OCI-LY7 (cell line): Measurements from ENCODE around the gene CD22. TPM values are rescaled to one million over a fixed set of nuclear protein-coding genes. Genes with fewer than 3 reads are reported as not detected.

Experiments
- BruUV-seq: library from RNA; stranded (reverse); fragments of 400-500 nt; replicated peaks from 2 replicates; lab custom pipeline; 2021; lab: Mats Ljungman, UMichigan
- CTCF ChIA-PET: fragments of 300-600 bp; sonication (Branson Sonifier 250); formaldehyde crosslinking; loops from one replicate; lab custom pipeline; 2022; ENCODE audit warnings: antibody characterized with exemption; ENCODE audit not compliant: unreplicated experiment; lab: Charles Lee
- POLR2A ChIA-PET: fragments of 300-600 bp; sonication (Branson Sonifier 250); formaldehyde crosslinking; loops from one replicate; lab custom pipeline; 2022; ENCODE audit warnings: antibody characterized with exemption; lab: Charles Lee
- DNase-seq: peaks from one replicate; pipeline ENCODE4 v3.0.0-alpha.2; 2015; ENCODE audit warnings: low spot score
- H2AFZ ChIP-seq: fragments of 200-600 bp; sonication (generic), shearing (Covaris generic); 2 replicates; pipeline ENCODE4 v1.6.1; 2014; ENCODE audit warnings: mild to moderate bottlenecking, antibody characterized with exemption, low read length, moderate library complexity
- H3K27ac ChIP-seq: fragments of 200-600 bp; sonication (generic); 2 replicates; pipeline ENCODE4 v1.5.1; 2014; ENCODE audit warnings: mixed run types, low read depth, mild to moderate bottlenecking, moderate library complexity, low read length, inconsistent platforms; ENCODE audit not compliant: poor library complexity, severe bottlenecking
- H3K36me3 ChIP-seq: fragments of 200-600 bp; sonication (generic); 2 replicates; pipeline ENCODE4 v1.6.1; 2014; ENCODE audit warnings: mild to moderate bottlenecking, antibody characterized with exemption, low read length, moderate library complexity, mixed read lengths; ENCODE audit not compliant: insufficient read depth
- H3K4me1 ChIP-seq: fragments of 200-600 bp; sonication (generic); 2 replicates; pipeline ENCODE4 v1.5.1; 2014; ENCODE audit warnings: mild to moderate bottlenecking, low read length; ENCODE audit not compliant: insufficient read depth, poor library complexity, severe bottlenecking
- H3K4me2 ChIP-seq: fragments of 200-600 bp; sonication (generic); 2 replicates; pipeline ENCODE4 v1.6.1; 2014; ENCODE audit warnings: mild to moderate bottlenecking, low read length
- H3K4me3 ChIP-seq: fragments of 200-600 bp; sonication (generic); 2 replicates; pipeline ENCODE4 v1.5.1; 2014; ENCODE audit warnings: mild to moderate bottlenecking, low read depth, low read length; ENCODE audit not compliant: poor library complexity, severe bottlenecking
- H3K79me2 ChIP-seq: fragments of 200-600 bp; sonication (generic); 2 replicates; pipeline ENCODE4 v1.6.1; 2016; ENCODE audit warnings: low read depth, mild to moderate bottlenecking, low read length, moderate library complexity, mixed read lengths; ENCODE audit not compliant: insufficient read depth
- H3K9me2 ChIP-seq: fragments of 200-600 bp; sonication (generic); 2 replicates; pipeline ENCODE4 v1.6.1; 2016; ENCODE audit warnings: mild to moderate bottlenecking, low read length, mixed read lengths; ENCODE audit not compliant: insufficient read depth
- H3K9me3 ChIP-seq: fragments of 200-600 bp; sonication (generic); 2 replicates; pipeline ENCODE4 v1.6.1; 2014; ENCODE audit warnings: mild to moderate bottlenecking, mixed run types, low read length, mixed read lengths
- H4K20me1 ChIP-seq: fragments of 200-600 bp; sonication (generic); 2 replicates; pipeline ENCODE4 v1.6.1; 2014; ENCODE audit warnings: mild to moderate bottlenecking, antibody characterized with exemption, low read length, moderate library complexity, mixed read lengths; ENCODE audit not compliant: insufficient read depth
- CTCF ChIP-seq: fragments of 200-600 bp; sonication (generic); conservative IDR thresholded peaks from 2 replicates; pipeline ENCODE4 v1.5.1; 2014; ENCODE audit warnings: mild to moderate bottlenecking, antibody characterized with exemption, low read length, moderate library complexity, mixed read lengths
- EZH2phosphoT487 ChIP-seq: fragments of 200-600 bp; sonication (generic); IDR thresholded peaks from 2 replicates; pipeline ENCODE4 v1.6.1; 2018; ENCODE audit warnings: low read depth, borderline replicate concordance, mild to moderate bottlenecking, mixed run types, antibody characterized with exemption, low read length, moderate library complexity, mixed read lengths
- intact Hi-C: fragments of 100-400 bp; cut with micrococcal nuclease; formaldehyde crosslinking; loops from one replicate; pipeline ENCODE4 v1.10.0; 2022; ENCODE audit not compliant: unreplicated experiment
- total RNA-seq, 2 experiments: library from RNA; depleted of rRNA in 1 of 2; stranded (reverse); fragments of >200 nt in 1 of 2; shearing (Covaris generic) in 1 of 2; gene quantifications; 2 replicates each; pipeline ENCODE4 v1.2.3, GENCODE V29; 2014 to 2022

The CD22 gene
- total RNA-seq, 2 experiments from 2014 or later = 413 to 972 TPM

GRCh38 chr19:35295792-35296462, 33.1 kb upstream of the CD22 start:
- Histone ChIP-seq H3K79me2 (no peaks in the 10 kb centered on the region), H2AFZ (peak overlapping the region; percentile 22; the same call in 1 of the 2 replicates), H3K27ac (peak overlapping the region; percentile 88), H3K36me3 (0 out of 2 replicates have a peak, but pooled peaks cover 3% of the 10 kb centered on the region), H4K20me1 (no peaks in the 10 kb centered on the region), H3K4me3 (peak overlapping the region; percentile 63), H3K4me1 (peaks cover 87% of the 10 kb centered on the region), H3K4me2 (peak overlapping the region; percentile 80), H3K9me2 (no peaks in the 10 kb centered on the region), H3K9me3 (no peaks in the 10 kb centered on the region)
- no peak for TF ChIP-seq CTCF
- POLR2A ChIA-PET = interaction anchor here (0.7 to 2.7 kb wide), 8 partner anchors 8 to 210 kb away, joined by 3 to 14 read pairs (median 4); no protein-coding TSS in a partner anchor
- CTCF ChIA-PET = interaction anchor here (0.5 to 0.9 kb wide), 3 partner anchors 9 to 35 kb away, joined by 3 to 4 read pairs (median 3); no protein-coding TSS in a partner anchor
- BruUV-seq = no TSS peak
- intact Hi-C loops = loop anchor here (1.0 to 5.0 kb wide), 5 partner anchors 25 to 84 kb away; no protein-coding TSS in a partner anchor
- DNase-seq = peak; percentile 92

- CTCF ChIA-PET = interaction anchor here (0.9 kb wide), 1 partner anchor 34 kb away, joined by 3 read pairs; no protein-coding TSS in a partner anchor
- peak; percentile 72 for DNase-seq
- H3K27ac ChIP-seq = peak overlapping the region; percentile 88
These were observed 32.1 kb upstream of the CD22 start for GRCh38 chr19:35296644-35297514.

More at GRCh38 chr19:35296644-35297514, 32.1 kb upstream of the CD22 start:
- 0 out of 2 replicates have a peak, but pooled peaks cover 3% of the 10 kb centered on the region for H3K36me3 ChIP-seq
- no peaks in the 10 kb centered on the region for H3K79me2 ChIP-seq
- H3K9me2 ChIP-seq = no peaks in the 10 kb centered on the region
- peaks cover 78% of the 10 kb centered on the region for H3K4me1 ChIP-seq
- peak overlapping the region; percentile 63 for H3K4me3 ChIP-seq
- POLR2A ChIA-PET = interaction anchor here (0.7 to 1.6 kb wide), 3 partner anchors 9 to 211 kb away, joined by 3 to 9 read pairs (median 4); no protein-coding TSS in a partner anchor
- H3K4me2 ChIP-seq = peak overlapping the region; percentile 80
- no peak; the same call in 1 of the 2 replicates for TF ChIP-seq CTCF
- no peak for TF ChIP-seq EZH2phosphoT487
- no peaks in the 10 kb centered on the region for H3K9me3 ChIP-seq
- intact Hi-C loops = loop anchor here (1.0 to 5.0 kb wide), 4 partner anchors 24 to 85 kb away; no protein-coding TSS in a partner anchor
- H4K20me1 ChIP-seq = no peaks in the 10 kb centered on the region
- H2AFZ ChIP-seq = no peak overlapping the region
- TSS peak; percentile 75 for BruUV-seq
